Epithelial cell of esophagus (primary cell): ENCODE results near the gene EPHB2.

Experiments
- DNase-seq: peaks from one replicate; pipeline ENCODE4 v3.0.0; 2010; ENCODE audit warnings: low read depth
- H3K4me3 ChIP-seq: 2 replicates; pipeline ENCODE4 v1.5.1; 2011; ENCODE audit warnings: mild to moderate bottlenecking, low read length, control low read depth
- CTCF ChIP-seq: IDR thresholded peaks from 2 replicates; pipeline ENCODE4 v1.5.1; 2011; ENCODE audit warnings: low read depth, mild to moderate bottlenecking, low read length, control low read depth, inconsistent platforms; ENCODE audit not compliant: insufficient read depth; ENCODE audit errors: missing control alignments

The EPHB2 gene

GRCh38 chr1:22767852-22768251, 57.2 kb downstream of the EPHB2 start:
- H3K4me3 ChIP-seq = no peak overlapping the region
- DNase-seq = no peak
- TF ChIP-seq CTCF = no peak

- TF ChIP-seq CTCF = no peak
- H3K4me3 ChIP-seq = no peak overlapping the region
- DNase-seq = no peak
These were observed 59.3 kb downstream of the EPHB2 start for GRCh38 chr1:22769932-22770331.

GRCh38 chr1:22772014-22772413, 61.4 kb downstream of the EPHB2 start:
- no peak for DNase-seq
- no peak for TF ChIP-seq CTCF
- no peak overlapping the region for H3K4me3 ChIP-seq

GRCh38 chr1:22773981-22774832, 63.6 kb downstream of the EPHB2 start:
- DNase-seq = no peak

GRCh38 chr1:22774833-22775182, 64.2 kb downstream of the EPHB2 start:
- DNase-seq = no peak
- TF ChIP-seq CTCF = no peak
- H3K4me3 ChIP-seq = no peak overlapping the region

More at GRCh38 chr1:22773981-22774832, 63.6 kb downstream of the EPHB2 start:
- no peak for TF ChIP-seq CTCF
- no peak overlapping the region for H3K4me3 ChIP-seq

GRCh38 chr1:22775478-22775877, 64.8 kb downstream of the EPHB2 start:
- no peak for DNase-seq
- no peak overlapping the region for H3K4me3 ChIP-seq
- TF ChIP-seq CTCF = no peak
